Esophagus muscularis mucosa (tissue), 3 donors: ENCODE results near the gene CDK17.

Experiments
- CTCF ChIP-seq, 3 experiments: fragments of 200-600 bp in 2 of 3; fragments of 450-650 bp in 1 of 3; sonication (generic) in 2 of 3; IDR thresholded peaks; one replicate each; pipeline ENCODE4 v1.5.1; 2017 to 2019; ENCODE audit warnings: antibody characterized with exemption in 3 of 3, mild to moderate bottlenecking in 2 of 3, moderate library complexity in 1 of 3
- POLR2A ChIP-seq: fragments of 450-650 bp; IDR thresholded peaks from one replicate; pipeline ENCODE4 v1.6.1; 2017; ENCODE audit warnings: antibody characterized with exemption, moderate library complexity, mild to moderate bottlenecking, low read depth

DNA sequence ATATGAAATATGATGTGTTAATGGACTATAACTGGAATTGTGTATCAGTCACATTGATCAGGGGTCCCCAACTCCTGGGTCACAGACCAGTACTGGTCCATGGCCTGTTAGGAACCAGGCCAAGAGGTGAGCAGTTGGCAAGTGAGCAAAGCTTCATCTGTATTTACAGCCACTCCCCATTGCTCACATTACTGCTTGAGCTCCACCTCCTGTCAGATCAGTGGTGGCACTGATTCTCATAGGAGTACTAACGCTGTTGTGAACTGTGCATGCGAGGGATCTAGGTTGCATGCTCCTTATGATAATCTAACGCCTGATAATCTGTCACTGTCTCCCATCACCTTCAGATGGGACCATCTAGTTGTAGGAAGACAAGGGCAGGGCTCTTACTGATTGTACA is 72.3 kb downstream of the CDK17 start:
- TF ChIP-seq POLR2A: no peak
- no peak for TF ChIP-seq CTCF (IDR thresholded peaks at IDR 0.05)
